ACHN (cell line): ENCODE measurements around the gene AKAP13.
A peak's percentile ranks its signal among the peaks of the same experiment; 100 is the strongest.

ENCODE experiments used
- DNase-seq: peaks from one replicate; pipeline ENCODE4 v3.0.0-alpha.2; 2015
- in situ Hi-C: cut with HindIII; loops from 2 replicates; pipeline ENCODE4 v1.10.0; 2017; ENCODE audit warnings: low sequenced_read_pairs, low pct_ligation_motif_present, low pct_unique_long_range_greater_than_20kb

Gene AKAP13

DNA sequence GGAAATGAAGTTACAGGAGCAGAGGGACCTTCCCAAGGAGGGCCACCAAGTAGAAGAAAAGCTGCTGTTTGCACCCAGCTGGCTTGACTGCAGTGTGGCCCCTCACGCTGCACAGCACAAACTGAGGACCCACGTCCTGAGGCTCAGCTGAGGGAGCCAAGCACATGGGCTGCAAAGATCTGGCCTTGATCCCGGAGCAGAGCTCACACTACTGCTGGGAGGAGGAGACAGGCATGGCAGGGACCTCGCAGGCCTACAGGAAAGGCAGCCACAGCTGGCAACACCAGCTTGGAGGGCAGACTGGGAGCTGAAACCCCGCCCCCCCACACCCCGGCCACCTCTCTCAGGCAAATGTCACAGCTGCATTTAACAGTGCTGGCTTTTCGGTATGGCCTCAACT, 374.6 kb downstream of the AKAP13 start:
- in situ Hi-C loops: no loop called here
- no peak for DNase-seq

DNA sequence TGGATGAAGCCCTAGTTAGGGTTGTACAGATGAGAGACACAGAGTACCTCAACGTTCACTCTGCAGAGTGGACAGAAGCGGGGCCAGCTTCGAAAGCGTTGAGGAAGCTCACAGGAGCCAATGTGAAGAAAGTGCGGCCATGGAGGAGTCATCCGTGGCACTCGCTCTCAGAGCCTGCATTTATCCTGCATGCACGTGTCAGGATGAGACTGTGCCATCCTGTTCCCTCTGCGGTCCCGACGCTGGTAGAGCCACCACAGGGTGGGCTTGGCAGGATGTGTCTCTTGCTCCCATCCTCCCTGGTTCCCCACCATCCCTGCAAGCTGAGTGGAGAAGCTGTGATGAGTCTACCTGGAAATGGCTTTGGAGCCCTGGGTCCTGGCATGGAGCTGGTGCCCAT, 375.1 kb downstream of the AKAP13 start:
- DNase-seq: no peak
- in situ Hi-C loops: no loop called here

DNA sequence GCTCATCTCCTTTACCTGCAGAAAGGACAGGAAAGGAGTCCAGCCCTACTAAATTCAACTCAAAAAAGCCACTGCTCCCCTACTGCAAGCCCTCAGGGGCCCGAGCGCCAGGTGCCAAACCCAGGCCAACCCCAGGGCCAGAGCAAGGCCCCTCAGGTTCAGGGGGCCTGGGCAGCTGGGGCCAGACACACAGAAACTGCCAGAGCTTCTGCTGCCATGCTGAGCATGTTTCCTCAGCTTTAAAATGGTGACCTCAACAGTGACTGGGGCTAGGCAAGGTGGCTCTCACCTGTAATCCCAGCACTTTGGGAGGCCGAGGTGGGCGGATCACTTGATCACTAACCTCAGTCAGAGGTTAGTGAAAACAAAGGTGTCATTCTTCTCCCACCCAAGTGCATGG, 375.5 kb downstream of the AKAP13 start:
- no peak for DNase-seq
- in situ Hi-C loops: no loop called here

DNA sequence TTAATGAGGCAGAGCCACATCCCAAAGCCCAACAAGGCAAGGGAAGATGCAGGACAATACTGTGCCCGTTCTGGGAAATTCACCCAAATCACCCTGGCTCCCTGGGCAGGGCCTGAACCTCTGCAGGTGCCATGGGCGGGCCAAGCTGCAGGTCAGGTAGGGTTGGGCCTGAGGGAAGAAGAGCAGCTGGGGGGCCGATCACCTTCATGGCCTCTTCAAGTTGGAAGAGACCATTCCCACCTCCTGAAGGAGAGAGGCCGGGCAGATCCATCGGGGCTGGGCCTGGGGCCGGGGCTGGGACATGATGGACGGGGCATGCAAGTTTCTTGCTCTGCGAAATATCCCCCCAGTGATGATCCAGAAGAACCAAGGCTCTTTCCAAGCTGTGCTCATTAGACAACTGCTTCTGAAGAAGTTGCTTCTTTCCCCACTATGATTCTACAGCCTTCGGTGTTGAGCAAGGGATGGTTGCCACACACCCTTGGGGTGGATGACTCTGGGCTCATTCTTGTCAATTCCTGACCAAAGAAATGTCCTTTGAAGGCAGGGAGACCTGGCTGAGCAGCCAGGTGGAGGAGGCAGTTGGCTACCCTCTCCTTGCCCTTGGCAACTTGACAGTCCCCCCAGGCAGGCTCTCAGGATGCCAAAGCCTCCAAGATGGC, 376.1 kb downstream of the AKAP13 start:
- in situ Hi-C loops: no loop called here
- no peak for DNase-seq

DNA sequence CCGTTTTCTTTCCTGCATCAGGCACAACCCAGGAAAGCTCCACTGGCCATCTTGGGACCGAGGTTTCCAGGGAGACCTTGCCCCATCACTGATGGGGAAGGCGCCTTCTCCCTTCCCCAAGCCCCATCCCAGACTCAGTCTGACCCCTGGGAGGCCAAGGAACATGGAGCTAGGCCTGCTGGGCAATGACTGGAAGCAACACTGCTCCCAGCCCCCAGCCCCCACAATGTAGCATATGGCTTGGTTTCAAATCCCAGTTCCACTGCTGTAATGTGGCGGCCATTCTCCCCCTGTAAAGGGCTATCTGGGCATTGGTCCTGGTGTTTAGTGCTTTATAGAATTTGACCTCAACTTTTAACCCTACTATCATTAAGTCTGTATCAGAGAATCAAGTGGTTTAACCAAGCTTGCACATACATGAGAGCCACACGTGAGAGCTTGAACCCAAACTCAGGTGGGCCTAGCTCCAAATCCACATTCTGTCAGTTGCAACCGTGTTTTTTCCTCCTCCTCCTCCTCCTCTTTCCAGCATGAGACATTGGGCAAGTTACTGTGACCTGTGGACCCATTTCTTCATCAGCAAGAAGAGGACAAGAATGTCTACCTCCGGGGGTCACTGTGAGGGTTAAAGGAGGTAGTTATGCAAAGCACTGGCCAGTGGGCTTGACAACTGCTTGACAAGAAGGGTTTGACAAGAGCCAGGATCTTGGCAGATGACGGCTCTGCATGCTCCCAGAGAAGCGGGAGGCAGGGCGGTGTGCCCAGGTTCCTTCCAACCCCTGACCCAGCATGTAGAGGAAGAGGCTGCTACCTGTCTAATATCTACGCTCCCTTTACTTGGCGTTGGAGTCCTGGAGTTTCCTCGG, 376.9 kb downstream of the AKAP13 start:
- no peak for DNase-seq
- in situ Hi-C loops: no loop called here

DNA sequence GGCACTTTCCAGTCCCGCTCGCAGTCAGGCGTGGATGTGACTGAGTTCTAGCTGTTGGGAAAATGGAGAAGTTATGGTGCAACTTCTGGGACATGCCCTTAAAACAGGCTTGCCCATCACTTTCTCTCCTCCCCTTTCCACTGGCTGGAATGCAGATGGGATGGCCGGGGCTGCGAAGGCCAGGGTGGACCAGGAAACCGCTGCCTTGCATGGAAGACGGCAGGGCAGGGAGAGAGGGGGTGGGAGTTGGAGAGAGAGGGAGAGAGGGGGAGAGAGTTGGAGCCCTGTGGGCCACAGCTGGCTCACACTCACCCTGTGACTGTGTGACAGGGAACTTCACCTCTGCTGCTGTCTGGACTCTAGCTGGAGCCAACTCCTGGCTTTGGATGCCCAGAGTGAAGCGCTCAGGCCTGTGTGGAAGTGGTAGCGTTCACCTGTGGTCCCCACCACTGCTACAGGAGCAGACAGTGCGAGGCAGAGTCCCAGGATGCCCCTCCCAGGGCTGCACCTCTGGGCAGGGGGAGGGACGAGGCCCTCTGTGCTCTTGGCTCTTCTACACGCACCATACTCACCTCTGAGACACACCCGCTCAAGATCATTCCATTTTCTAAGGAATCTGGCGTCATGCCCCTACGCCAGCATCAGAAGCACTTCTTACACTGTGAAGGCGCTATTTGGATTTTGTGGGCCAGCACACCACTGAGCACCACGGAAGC, 377.7 kb downstream of the AKAP13 start:
- no peak for DNase-seq
- in situ Hi-C loops: no loop called here

DNA sequence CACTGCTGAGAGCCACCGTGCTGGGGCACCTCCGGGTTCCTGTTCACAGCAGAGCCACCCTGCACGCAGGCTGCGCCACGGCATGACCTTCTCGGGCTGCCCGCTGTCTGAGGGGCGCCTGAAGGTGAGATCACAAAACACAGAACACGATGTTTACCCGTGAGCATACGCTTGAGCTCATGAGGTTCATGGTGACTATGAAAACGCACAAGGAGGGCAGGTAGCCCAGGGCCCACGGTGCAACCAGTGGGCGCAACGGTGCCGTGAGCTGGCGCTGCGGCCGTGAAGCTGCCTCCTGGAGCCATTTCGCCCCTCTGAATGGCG, 378.2 kb downstream of the AKAP13 start:
- DNase-seq: no peak
- in situ Hi-C loops: no loop called here

DNA sequence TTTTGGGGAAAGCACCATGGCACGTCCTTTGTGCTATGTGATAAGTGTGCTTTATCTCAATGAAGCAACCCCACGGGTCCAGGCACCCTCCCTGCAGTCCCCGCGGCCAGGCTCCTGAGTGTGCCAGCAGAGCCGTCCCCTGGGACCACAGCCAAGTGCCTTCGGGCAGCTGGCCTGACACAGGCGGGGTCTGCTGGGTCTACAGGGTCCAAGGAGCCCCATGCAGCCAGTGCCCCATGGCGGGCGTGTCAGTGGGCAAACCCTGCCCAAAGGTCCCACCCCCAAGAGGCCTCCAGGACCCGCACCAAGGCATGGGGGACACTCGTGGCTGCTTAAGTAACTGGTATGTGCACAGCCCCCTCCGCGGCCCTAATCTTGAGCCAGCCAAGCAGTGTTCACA, 379.0 kb downstream of the AKAP13 start:
- in situ Hi-C loops: no loop called here
- DNase-seq: no peak

DNA sequence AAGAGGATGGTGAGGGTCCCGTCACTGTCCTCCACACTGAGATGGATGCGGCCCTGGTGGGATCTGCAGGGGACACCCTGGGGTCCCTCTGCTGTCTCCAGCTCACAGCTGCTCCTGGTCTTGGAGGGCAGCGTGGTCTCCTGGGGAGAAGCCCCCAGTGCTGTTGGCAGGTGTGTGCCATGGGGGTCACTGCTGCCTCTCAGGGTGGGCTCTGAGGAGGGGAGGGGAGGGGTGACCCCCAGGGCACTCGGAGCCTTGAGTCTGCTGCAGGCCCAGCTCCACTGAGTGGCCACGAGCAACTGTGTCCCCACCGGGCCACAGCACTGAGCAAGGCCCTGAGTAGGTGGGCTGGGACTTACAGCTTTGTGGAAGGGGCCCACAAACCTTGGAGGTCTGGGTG, 379.6 kb downstream of the AKAP13 start:
- in situ Hi-C loops: no loop called here
- no peak for DNase-seq

DNA sequence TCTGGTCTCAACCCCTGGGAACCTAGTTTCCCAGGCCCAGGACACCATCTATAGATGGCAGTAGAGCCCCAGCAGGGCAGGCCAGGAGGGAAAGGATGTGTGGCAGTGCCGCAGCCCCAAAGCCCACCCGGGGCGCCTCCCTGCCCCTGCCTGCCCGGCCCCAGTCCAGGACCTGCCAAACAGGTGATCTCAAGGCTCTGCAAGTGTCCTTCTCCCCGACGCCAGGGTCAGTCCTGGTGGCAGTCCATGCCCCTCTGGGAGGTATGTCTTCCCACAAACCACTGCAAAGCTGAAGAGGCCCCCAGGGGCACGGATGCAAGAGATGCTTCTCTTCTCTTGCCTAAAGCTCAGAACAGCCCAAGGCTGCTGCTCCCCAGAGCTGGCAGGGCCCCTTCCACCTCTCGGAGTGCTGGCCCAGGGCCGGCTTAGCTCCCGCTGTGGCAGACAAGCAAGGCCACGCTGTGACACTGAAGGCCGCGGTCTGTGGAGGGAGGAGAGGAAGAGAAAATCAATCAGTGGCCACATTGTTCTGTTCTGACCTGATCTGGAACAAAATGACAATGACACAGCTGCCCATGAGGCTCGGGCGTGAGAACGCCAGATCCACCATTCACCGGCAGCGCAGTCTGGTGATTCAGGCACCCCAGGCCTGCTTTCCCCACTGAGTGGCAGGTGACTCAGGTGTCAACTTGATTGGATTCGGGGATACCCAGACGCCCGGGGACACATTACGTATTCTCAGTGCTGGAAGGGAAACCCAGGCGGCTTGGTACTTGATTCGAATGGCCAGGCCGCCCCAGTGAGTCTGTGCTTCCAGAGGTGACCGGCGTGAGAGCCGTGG, 380.3 kb downstream of the AKAP13 start:
- DNase-seq: no peak
- in situ Hi-C loops: no loop called here

DNA sequence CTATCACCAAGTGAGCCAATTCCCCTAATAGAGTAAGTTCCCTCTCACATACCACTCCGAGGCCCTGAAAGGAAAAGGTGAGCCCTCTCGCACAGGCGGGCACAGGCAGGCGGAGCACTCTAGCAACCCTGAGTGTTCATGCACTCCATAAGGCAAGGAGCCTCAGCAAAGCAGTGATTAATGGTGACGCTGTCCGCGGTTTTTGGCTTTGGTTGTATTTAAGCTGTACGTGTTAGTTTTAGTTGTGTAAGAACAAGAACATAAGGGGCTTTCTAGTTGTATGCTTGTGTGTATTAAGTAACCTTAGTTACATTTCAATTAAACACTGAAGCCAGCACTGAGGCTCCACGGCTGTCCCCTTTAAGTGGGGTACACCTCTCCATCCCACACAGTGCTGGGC, 381.2 kb downstream of the AKAP13 start:
- in situ Hi-C loops: no loop called here
- DNase-seq: no peak

DNA sequence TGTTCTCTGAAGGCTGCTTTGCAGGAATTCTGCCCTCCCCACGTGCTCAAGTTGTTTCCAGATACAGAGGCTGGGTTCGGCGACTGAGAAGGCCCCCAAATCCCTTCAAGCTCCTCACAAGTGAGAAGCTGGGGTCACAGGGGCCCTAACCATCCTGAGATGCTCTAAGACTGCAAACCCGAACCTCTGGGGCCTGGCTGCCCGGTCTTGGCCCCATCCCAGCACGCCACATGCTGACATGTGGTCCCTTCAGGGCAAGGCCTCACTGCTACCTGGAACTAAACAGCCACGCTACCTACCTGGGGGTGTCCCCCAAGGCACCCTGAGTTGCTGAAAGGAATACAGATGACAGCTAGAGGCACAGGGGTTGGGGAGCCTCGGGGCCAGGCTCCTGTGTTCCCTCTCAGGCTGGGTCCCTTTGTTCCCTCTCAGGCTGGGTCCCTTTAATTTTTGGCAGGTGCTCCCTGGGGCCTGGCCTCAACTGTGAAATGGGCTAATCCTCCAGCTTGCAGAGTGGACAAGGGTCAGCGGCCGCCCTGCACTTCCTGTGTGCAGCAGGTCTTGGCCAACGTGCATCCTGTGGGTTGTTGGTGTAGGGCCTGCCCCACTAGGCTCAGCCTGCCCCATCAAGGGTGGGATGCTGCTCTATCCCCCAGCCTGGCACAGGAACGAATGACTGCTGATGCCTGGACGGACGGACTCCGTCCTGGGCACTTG, 381.8 kb downstream of the AKAP13 start:
- in situ Hi-C loops: no loop called here
- no peak for DNase-seq

DNA sequence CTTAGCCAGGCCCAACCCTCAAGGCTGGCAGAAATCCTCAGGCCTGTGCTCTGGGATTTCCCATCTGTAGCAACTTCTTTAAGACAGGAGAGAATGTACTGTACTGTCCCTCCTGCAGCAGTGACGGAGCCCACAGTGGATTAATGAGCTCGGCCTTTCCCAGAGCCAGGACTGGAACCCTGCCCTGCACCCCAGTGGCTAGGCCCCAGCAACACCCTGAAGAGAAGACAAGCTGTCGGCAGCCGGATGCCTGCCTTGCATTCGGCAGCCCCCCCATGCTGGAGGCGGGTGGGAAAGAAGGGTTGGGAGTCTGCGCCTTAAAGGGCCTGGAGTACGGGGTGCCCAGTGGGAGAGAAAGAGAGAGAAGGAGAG, 382.3 kb downstream of the AKAP13 start:
- no peak for DNase-seq
- in situ Hi-C loops: no loop called here

DNA sequence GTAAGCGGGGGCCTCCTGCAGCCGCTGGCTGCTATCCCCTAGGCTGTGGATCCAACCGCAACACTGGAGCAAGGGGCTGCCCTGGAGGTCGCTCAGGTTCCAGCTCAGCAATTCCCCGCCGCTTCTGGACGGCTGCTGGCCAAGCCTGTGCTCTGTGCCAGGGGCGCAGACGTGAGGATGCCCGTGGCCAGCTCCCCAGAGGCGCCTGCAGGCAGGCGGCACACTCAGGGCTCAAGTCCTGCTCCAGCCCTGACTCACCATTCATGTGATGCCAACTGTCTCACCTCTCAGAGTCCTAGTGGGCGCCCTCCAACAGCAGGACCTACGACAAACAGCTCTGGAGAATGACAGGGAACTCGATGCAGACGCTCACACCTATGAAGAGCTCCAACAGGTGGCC, 382.8 kb downstream of the AKAP13 start:
- DNase-seq: peak; percentile 4
- in situ Hi-C loops: no loop called here

DNA sequence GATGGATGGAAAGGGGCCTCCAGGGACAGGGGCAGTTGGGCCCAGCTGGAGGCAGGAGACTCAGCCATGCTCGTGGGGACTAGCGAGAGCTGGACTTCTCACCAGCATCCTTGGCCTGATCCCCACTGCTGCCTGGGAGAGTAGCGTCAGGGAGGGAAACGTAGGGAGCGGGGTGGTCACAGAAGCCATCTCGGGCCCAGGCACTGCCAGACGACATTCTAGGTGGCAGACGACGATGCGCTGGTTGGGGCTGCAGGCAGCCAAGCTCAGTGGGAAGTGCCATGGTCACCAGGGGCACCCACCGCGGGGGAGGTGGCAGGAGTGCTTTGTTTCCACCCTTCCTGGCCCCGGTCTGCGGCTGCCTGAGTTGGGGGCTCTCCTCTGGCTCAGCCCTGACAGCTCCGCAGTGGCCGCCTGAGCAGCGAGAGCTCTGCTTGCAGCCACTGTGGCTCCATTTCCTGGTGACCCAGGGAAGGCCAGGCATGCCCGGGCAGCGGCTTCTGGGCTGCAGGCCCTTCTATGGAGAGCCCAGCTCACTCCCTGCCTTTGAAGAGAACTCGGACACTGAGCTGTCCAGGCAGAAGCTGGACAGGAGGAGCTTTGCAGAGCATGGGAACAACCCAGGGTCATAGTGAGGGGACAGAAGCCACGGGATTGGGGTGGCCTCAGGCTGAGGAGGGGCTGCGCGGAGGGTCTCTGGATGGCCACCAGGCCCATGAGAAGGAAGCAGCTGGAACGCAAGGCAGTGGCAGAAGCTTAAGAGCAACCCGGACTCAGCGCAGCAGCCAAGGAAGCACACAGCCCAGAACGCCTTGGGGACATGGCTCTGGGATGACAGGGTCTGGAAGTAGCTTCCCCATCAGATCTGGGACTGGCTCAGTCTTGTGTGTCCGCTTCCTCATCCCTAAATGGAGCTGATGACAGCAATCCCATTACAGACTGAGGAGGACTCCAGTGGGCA, 383.6 kb downstream of the AKAP13 start:
- in situ Hi-C loops: no loop called here
- DNase-seq: no peak

DNA sequence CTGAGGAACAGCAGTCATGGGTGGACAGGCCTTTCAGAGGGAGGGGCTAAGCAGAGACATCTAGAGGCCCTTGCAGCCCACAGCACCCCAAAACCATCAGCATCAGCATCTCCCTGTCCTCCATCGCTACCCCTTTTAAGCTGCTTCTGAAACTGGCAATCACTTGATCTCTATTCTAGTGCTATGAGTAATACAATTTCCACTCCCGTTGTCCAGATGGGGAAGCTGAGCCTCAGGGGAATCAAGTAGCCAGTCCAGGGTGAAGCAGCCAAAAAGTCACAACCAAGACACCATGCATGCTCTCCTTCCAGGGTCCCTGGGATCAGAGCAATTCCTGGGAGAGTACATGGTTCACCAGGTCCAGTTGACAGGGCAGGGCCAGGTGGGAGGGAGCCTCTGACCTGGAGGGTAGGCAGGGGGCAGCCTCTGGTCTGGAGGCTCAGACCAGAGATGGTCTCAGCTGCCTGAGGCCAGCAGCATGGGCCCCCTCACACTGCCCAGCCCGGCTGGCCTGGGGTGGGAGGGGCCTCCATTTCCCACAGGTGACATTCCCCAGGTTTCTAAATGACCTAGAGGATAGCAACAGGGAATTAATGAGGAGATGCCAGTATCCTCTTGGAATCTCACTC, 384.4 kb downstream of the AKAP13 start:
- DNase-seq: no peak
- in situ Hi-C loops: no loop called here
